Gastroesophageal sphincter (tissue), 3 donors: Measurements from ENCODE around the gene MYOM1.

Experiments
- CTCF ChIP-seq, 4 experiments: fragments of 200-600 bp in 2 of 4; fragments of 450-650 bp in 2 of 4; sonication (generic) in 1 of 4; IDR thresholded peaks; one replicate each; pipeline ENCODE4 v1.5.1; 2017 to 2019; ENCODE audit warnings: antibody characterized with exemption in 4 of 4, mild to moderate bottlenecking in 2 of 4, moderate library complexity in 2 of 4
- EP300 ChIP-seq: sonication (generic); formaldehyde crosslinking; IDR thresholded peaks from one replicate; pipeline ENCODE4 v1.6.1; 2017; ENCODE audit warnings: antibody characterized with exemption, mild to moderate bottlenecking

GRCh38 chr18:3247240-3248061, 27.7 kb upstream of the MYOM1 start, which contains the start of gene MYL12A:
- no peak for TF ChIP-seq EP300
- TF ChIP-seq CTCF (IDR thresholded peaks at IDR 0.05): peak in 1 of 4 experiments; percentile 15
